IPS-15b (cell line): ENCODE data around the gene VSTM5.

ENCODE experiments used
- H3K27me3 ChIP-seq: one replicate; pipeline ENCODE4 v1.6.1; 2013; ENCODE audit warnings: low read length; ENCODE audit not compliant: control insufficient read depth, insufficient read depth
- H3K36me3 ChIP-seq: one replicate; pipeline ENCODE4 v1.6.1; 2013; ENCODE audit warnings: low read length; ENCODE audit not compliant: control insufficient read depth, insufficient read depth
- H3K4me1 ChIP-seq: one replicate; pipeline ENCODE4 v1.6.1; 2013; ENCODE audit warnings: mild to moderate bottlenecking, low read length; ENCODE audit not compliant: control insufficient read depth, insufficient read depth
- H3K4me3 ChIP-seq: one replicate; pipeline ENCODE4 v1.5.1; 2013; ENCODE audit warnings: low read depth, low read length
- H3K9ac ChIP-seq: one replicate; pipeline ENCODE4 v1.6.1; 2013; ENCODE audit warnings: low read depth, mild to moderate bottlenecking, low read length
- H3K9me3 ChIP-seq: one replicate; pipeline ENCODE4 v1.6.1; 2013; ENCODE audit warnings: mild to moderate bottlenecking, low read length; ENCODE audit not compliant: control insufficient read depth, insufficient read depth

The VSTM5 gene

GRCh38 chr11:93857413-93858120 lies 7.1 kb upstream of the VSTM5 start:
- Histone ChIP-seq H3K36me3 (no peaks in the 10 kb centered on the region), H3K9me3 (no peaks in the 10 kb centered on the region), H3K4me1 (peaks cover 9% of the 10 kb centered on the region), H3K9ac (no peak overlapping the region), H3K27me3 (no peaks in the 10 kb centered on the region), H3K4me3 (no peak overlapping the region)

GRCh38 chr11:93852242-93852641 lies 1.8 kb upstream of the VSTM5 start:
- Histone ChIP-seq H3K9me3 (no peaks in the 10 kb centered on the region), H3K9ac (no peak overlapping the region), H3K27me3 (no peaks in the 10 kb centered on the region), H3K36me3 (no peaks in the 10 kb centered on the region), H3K4me1 (peaks cover 8% of the 10 kb centered on the region), H3K4me3 (no peak overlapping the region)

GRCh38 chr11:93849751-93850593 lies 446 bp downstream of the VSTM5 start:
- no peaks in the 10 kb centered on the region for H3K4me1 ChIP-seq
- no peak overlapping the region for H3K9ac ChIP-seq
- no peaks in the 10 kb centered on the region for H3K27me3 ChIP-seq
- no peak overlapping the region for H3K4me3 ChIP-seq
- H3K36me3 ChIP-seq = no peaks in the 10 kb centered on the region
- no peaks in the 10 kb centered on the region for H3K9me3 ChIP-seq

- no peak overlapping the region for H3K4me3 ChIP-seq
- H3K9me3 ChIP-seq = no peaks in the 10 kb centered on the region
- no peak overlapping the region for H3K9ac ChIP-seq
- no peaks in the 10 kb centered on the region for H3K4me1 ChIP-seq
- no peaks in the 10 kb centered on the region for H3K27me3 ChIP-seq
- no peaks in the 10 kb centered on the region for H3K36me3 ChIP-seq
These were observed 1.2 kb downstream of the VSTM5 start for GRCh38 chr11:93849201-93849600.

- Histone ChIP-seq H3K4me3 (no peak overlapping the region), H3K9me3 (no peaks in the 10 kb centered on the region), H3K4me1 (no peaks in the 10 kb centered on the region), H3K36me3 (no peaks in the 10 kb centered on the region), H3K9ac (no peak overlapping the region), H3K27me3 (no peaks in the 10 kb centered on the region)
These were observed 4.0 kb downstream of the VSTM5 start for GRCh38 chr11:93846411-93846810.

GRCh38 chr11:93845181-93846092 lies 5.0 kb downstream of the VSTM5 start:
- Histone ChIP-seq H3K36me3 (no peaks in the 10 kb centered on the region), H3K27me3 (no peaks in the 10 kb centered on the region), H3K9ac (no peak overlapping the region), H3K4me3 (no peak overlapping the region), H3K4me1 (no peaks in the 10 kb centered on the region), H3K9me3 (no peaks in the 10 kb centered on the region)

GRCh38 chr11:93844568-93844967 lies 5.8 kb downstream of the VSTM5 start:
- Histone ChIP-seq H3K4me1 (no peaks in the 10 kb centered on the region), H3K27me3 (no peaks in the 10 kb centered on the region), H3K36me3 (no peaks in the 10 kb centered on the region), H3K9ac (no peak overlapping the region), H3K9me3 (no peaks in the 10 kb centered on the region), H3K4me3 (no peak overlapping the region)

- no peak overlapping the region for H3K4me3 ChIP-seq
- no peaks in the 10 kb centered on the region for H3K27me3 ChIP-seq
- H3K4me1 ChIP-seq = no peaks in the 10 kb centered on the region
- no peaks in the 10 kb centered on the region for H3K36me3 ChIP-seq
- no peak overlapping the region for H3K9ac ChIP-seq
- no peaks in the 10 kb centered on the region for H3K9me3 ChIP-seq
These were observed 6.5 kb downstream of the VSTM5 start for GRCh38 chr11:93843906-93844305.

GRCh38 chr11:93842461-93842860 lies 8.0 kb downstream of the VSTM5 start:
- Histone ChIP-seq H3K27me3 (no peaks in the 10 kb centered on the region), H3K9me3 (no peaks in the 10 kb centered on the region), H3K4me1 (no peaks in the 10 kb centered on the region), H3K4me3 (no peak overlapping the region), H3K36me3 (no peaks in the 10 kb centered on the region), H3K9ac (no peak overlapping the region)

- H3K4me3 ChIP-seq = no peak overlapping the region
- no peaks in the 10 kb centered on the region for H3K9me3 ChIP-seq
- no peaks in the 10 kb centered on the region for H3K27me3 ChIP-seq
- no peak overlapping the region for H3K9ac ChIP-seq
- no peaks in the 10 kb centered on the region for H3K36me3 ChIP-seq
- H3K4me1 ChIP-seq = no peaks in the 10 kb centered on the region
These were observed 8.4 kb downstream of the VSTM5 start for GRCh38 chr11:93842034-93842433.

GRCh38 chr11:93841446-93841845 lies 9.0 kb downstream of the VSTM5 start:
- H3K9ac ChIP-seq = no peak overlapping the region
- no peaks in the 10 kb centered on the region for H3K36me3 ChIP-seq
- H3K9me3 ChIP-seq = no peaks in the 10 kb centered on the region
- no peaks in the 10 kb centered on the region for H3K4me1 ChIP-seq
- H3K27me3 ChIP-seq = no peaks in the 10 kb centered on the region
- no peak overlapping the region for H3K4me3 ChIP-seq
